ENCODE results near the gene CTU1.

DNA sequence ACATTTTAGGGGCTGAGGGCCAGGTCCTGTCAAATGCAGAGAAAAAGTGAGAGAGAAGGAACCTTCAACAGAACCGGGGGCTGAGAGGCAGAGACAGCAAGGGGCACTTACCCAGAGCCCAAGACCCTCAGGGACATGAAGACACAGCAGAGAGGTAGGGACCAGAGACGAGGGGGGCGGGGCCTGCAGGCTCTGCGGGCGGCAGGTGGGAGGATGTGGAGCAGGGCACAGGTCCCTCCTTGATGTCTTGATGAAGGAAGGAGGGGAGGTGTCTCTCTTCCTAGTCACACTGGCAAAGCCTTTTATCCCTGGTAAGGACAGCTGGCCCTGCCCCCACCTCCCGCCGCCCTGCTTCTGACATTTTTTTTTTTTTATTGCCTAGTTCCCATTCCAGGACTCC is 25.6 kb downstream of the CTU1 start, which contains the start of gene KLK14:
- no peak for TF ChIP-seq ZNF16 (tag by site-specific recombination; IDR thresholded peaks at IDR 0.05; ENCODE audit: low read depth)
- TF ChIP-seq, protein P1, sequence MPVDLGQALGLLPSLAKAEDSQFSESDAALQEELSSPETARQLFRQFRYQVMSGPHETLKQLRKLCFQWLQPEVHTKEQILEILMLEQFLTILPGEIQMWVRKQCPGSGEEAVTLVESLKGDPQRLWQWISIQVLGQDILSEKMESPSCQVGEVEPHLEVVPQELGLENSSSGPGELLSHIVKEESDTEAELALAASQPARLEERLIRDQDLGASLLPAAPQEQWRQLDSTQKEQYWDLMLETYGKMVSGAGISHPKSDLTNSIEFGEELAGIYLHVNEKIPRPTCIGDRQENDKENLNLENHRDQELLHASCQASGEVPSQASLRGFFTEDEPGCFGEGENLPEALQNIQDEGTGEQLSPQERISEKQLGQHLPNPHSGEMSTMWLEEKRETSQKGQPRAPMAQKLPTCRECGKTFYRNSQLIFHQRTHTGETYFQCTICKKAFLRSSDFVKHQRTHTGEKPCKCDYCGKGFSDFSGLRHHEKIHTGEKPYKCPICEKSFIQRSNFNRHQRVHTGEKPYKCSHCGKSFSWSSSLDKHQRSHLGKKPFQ (tag by site-specific recombination; IDR thresholded peaks at IDR 0.05) = no peak
- TF ChIP-seq, protein P2, sequence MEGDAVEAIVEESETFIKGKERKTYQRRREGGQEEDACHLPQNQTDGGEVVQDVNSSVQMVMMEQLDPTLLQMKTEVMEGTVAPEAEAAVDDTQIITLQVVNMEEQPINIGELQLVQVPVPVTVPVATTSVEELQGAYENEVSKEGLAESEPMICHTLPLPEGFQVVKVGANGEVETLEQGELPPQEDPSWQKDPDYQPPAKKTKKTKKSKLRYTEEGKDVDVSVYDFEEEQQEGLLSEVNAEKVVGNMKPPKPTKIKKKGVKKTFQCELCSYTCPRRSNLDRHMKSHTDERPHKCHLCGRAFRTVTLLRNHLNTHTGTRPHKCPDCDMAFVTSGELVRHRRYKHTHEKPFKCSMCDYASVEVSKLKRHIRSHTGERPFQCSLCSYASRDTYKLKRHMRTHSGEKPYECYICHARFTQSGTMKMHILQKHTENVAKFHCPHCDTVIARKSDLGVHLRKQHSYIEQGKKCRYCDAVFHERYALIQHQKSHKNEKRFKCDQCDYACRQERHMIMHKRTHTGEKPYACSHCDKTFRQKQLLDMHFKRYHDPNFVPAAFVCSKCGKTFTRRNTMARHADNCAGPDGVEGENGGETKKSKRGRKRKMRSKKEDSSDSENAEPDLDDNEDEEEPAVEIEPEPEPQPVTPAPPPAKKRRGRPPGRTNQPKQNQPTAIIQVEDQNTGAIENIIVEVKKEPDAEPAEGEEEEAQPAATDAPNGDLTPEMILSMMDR (tag by site-specific recombination; IDR thresholded peaks at IDR 0.05) = no peak
